HepG2 (cell line): ENCODE results near the gene ZNF524. TPM values are rescaled to one million over a fixed set of nuclear protein-coding genes. Genes with fewer than 3 reads are reported as not detected.

Source experiments
- ASH2L ChIP-seq: fragments of 300-600, 200-600 bp; sonication (generic); IDR thresholded peaks from 2 replicates; pipeline ENCODE4 v1.7.0; 2017; ENCODE audit warnings: low read depth, mild to moderate bottlenecking, moderate library complexity, mixed read lengths, low read length; ENCODE audit not compliant: insufficient read length
- FOSL1 ChIP-seq: sonication (generic); formaldehyde crosslinking; IDR thresholded peaks from 2 replicates; pipeline ENCODE4 v1.9.0; 2021; ENCODE audit warnings: missing genetic modification reagents, borderline replicate concordance
- KDM6A ChIP-seq: IDR thresholded peaks from 2 replicates; pipeline ENCODE4 v1.6.1; 2016; ENCODE audit warnings: low read depth
- MYPOP ChIP-seq: sonication (generic); formaldehyde crosslinking; IDR thresholded peaks from 2 replicates; pipeline ENCODE4 v1.8.1; 2023; ENCODE audit warnings: mild to moderate bottlenecking, moderate library complexity, missing genetic modification reagents
- NBN ChIP-seq: fragments of 450-650 bp; conservative IDR thresholded peaks from 2 replicates; pipeline ENCODE4 v1.6.1; 2017
- PAXIP1 ChIP-seq: sonication (generic); formaldehyde crosslinking; conservative IDR thresholded peaks from 2 replicates; pipeline ENCODE4 v1.4.0; 2020; ENCODE audit warnings: mild to moderate bottlenecking, missing genetic modification reagents, moderate library complexity
- ZBTB40 ChIP-seq, 2 experiments: fragments of 450-650 bp in 1 of 2; sonication (generic) in 1 of 2; formaldehyde crosslinking in 1 of 2; IDR thresholded peaks; 2 replicates each; pipeline versions ENCODE4 v1.6.1 to v1.8.0; 2016 to 2022; ENCODE audit warnings: antibody characterized with exemption in 1 of 2, mild to moderate bottlenecking in 1 of 2, missing genetic modification reagents in 1 of 2
- ZNF496 ChIP-seq: sonication (generic); formaldehyde crosslinking; IDR thresholded peaks from 2 replicates; pipeline ENCODE4 v1.8.1; 2023; ENCODE audit warnings: mild to moderate bottlenecking, moderate library complexity, missing genetic modification reagents; ENCODE audit not compliant: insufficient replicate concordance
- ZNF530 ChIP-seq: sonication (generic); formaldehyde crosslinking; IDR thresholded peaks from 2 replicates; pipeline ENCODE4 v1.5.0; 2020; ENCODE audit warnings: low read depth, mild to moderate bottlenecking, missing genetic modification reagents
- ZNF549 ChIP-seq: sonication (generic); formaldehyde crosslinking; IDR thresholded peaks from 2 replicates; pipeline ENCODE4 v1.5.0; 2020; ENCODE audit warnings: missing genetic modification reagents
- ZNF589 ChIP-seq: sonication (generic); formaldehyde crosslinking; conservative IDR thresholded peaks from 2 replicates; pipeline ENCODE4 v1.8.0; 2022; ENCODE audit warnings: mild to moderate bottlenecking, moderate library complexity, missing genetic modification reagents
- ZNF644 ChIP-seq: IDR thresholded peaks from 2 replicates; pipeline ENCODE4 v1.6.1; 2016; ENCODE audit warnings: low read depth
- ZNF672 ChIP-seq: sonication (generic); formaldehyde crosslinking; IDR thresholded peaks from 2 replicates; pipeline ENCODE4 v1.8.1; 2022; ENCODE audit warnings: missing genetic modification reagents
- ZNF883 ChIP-seq: sonication (generic); formaldehyde crosslinking; IDR thresholded peaks from 2 replicates; pipeline ENCODE4 v1.5.1; 2020; ENCODE audit warnings: mild to moderate bottlenecking, missing genetic modification reagents; ENCODE audit errors: not compliant biosample characterization
- polyA plus RNA-seq, 8 experiments: library from polyadenylated mRNA; depleted of rRNA in 3 of 8; stranded (reverse) in 7 of 8; unstranded in 1 of 8; fragments of >200 nt; fragmentation: Illumina TruSeq in 4 of 8; extraction: Trizol in 4 of 8; gene quantifications; 2 replicates each; pipeline versions ENCODE4 v1.2.1 to v1.2.3, GENCODE V29; 2011 to 2016; ENCODE audit warnings: low read depth in 4 of 8, missing spikeins in 1 of 8, mixed read lengths in 1 of 8; ENCODE audit not compliant: insufficient read depth in 1 of 8
- total RNA-seq, 5 experiments: library from RNA; depleted of rRNA; stranded (reverse); fragments of >200 nt; fragmentation: Illumina TruSeq; extraction: Trizol; gene quantifications; 2 replicates each; pipeline ENCODE4 v1.2.3, GENCODE V29; 2016; ENCODE audit warnings: low read depth in 1 of 5

The ZNF524 gene
- total and polyA plus RNA-seq, 2 of the 13 experiments (the other 11 are each of a cell fraction or from before 2014, with no cell fraction given), result 3.2 to 4.6 TPM

GRCh38 chr19:55643003-55643886 is 43.2 kb downstream of the ZNF524 start, which contains the start of gene ZNF581 (continued):
- no peak for TF ChIP-seq NBN
- TF ChIP-seq ZNF530 (CRISPR knock-in tag), result peak; percentile 28; the same call in 1 of the 2 replicates
- no peak for TF ChIP-seq FOSL1 (CRISPR knock-in tag)
- TF ChIP-seq ZNF644 (CRISPR knock-in tag), result no peak
- TF ChIP-seq KDM6A (CRISPR knock-in tag), result no peak
- TF ChIP-seq ASH2L, result peak; percentile 89
- no peak for TF ChIP-seq ZNF496 (CRISPR knock-in tag)
- no peak for TF ChIP-seq ZNF672 (CRISPR knock-in tag)
- TF ChIP-seq ZBTB40 (IDR thresholded peaks at IDR 0.05), result peak; percentile 64
- TF ChIP-seq ZBTB40 (CRISPR knock-in tag; IDR thresholded peaks at IDR 0.05), result no peak
- TF ChIP-seq PAXIP1 (CRISPR knock-in tag), result peak; percentile 37; the same call in 1 of the 2 replicates
- TF ChIP-seq ZNF549 (CRISPR knock-in tag), result no peak
- TF ChIP-seq ZNF589 (CRISPR knock-in tag), result no peak
- TF ChIP-seq MYPOP, result 0 out of 2 replicates have a peak, but pooled peaks have one; percentile 64
- TF ChIP-seq ZNF883 (CRISPR knock-in tag), result no peak
